ENCODE results near the gene RGS14. TPM values are rescaled to one million over a fixed set of nuclear protein-coding genes. Genes with fewer than 3 reads are reported as not detected.
"Not testable (repeated sequence)": the region's sequence is repeated elsewhere in the genome, so short reads cannot be mapped to it uniquely, and the experiment has no call there.

Gene RGS14
- total RNA-seq, 1 experiment from 2014 or later = 16.0 TPM

- DNase-seq (ENCODE audit: extremely low read depth, low read depth) = not testable (repeated sequence)
Observed at GRCh38 chr5:177375516-177375915, 17.8 kb downstream of the RGS14 start.

- DNase-seq (ENCODE audit: extremely low read depth, low read depth) = no peak
Observed at GRCh38 chr5:177376107-177376506, 18.4 kb downstream of the RGS14 start.

GRCh38 chr5:177377851-177378776, 20.4 kb downstream of the RGS14 start:
- DNase-seq (ENCODE audit: extremely low read depth, low read depth) = no peak

- DNase-seq (ENCODE audit: extremely low read depth, low read depth) = peak; percentile 97
Observed at GRCh38 chr5:177378884-177379883, 21.5 kb downstream of the RGS14 start.

- DNase-seq (ENCODE audit: extremely low read depth, low read depth) = no peak
Observed at GRCh38 chr5:177380805-177381126, 23.0 kb downstream of the RGS14 start.

GRCh38 chr5:177382423-177383029, 24.8 kb downstream of the RGS14 start:
- DNase-seq (ENCODE audit: extremely low read depth, low read depth) = no peak

GRCh38 chr5:177383181-177383580, 25.5 kb downstream of the RGS14 start:
- no peak for DNase-seq (ENCODE audit: extremely low read depth, low read depth)

- DNase-seq (ENCODE audit: extremely low read depth, low read depth) = no peak
Observed at GRCh38 chr5:177384134-177384533, 26.4 kb downstream of the RGS14 start, which contains the start of gene SLC34A1. SLC34A1 (plus strand) TSS chr5:177384434; CDS start chr5:177385742, 1,308 bp downstream.

GRCh38 chr5:177385720-177386119, 28.0 kb downstream of the RGS14 start:
- DNase-seq (ENCODE audit: extremely low read depth, low read depth) = no peak

GRCh38 chr5:177386542-177386941, 28.8 kb downstream of the RGS14 start:
- DNase-seq (ENCODE audit: extremely low read depth, low read depth) = no peak

GRCh38 chr5:177387405-177387804, 29.7 kb downstream of the RGS14 start:
- no peak for DNase-seq (ENCODE audit: extremely low read depth, low read depth)

- no peak for DNase-seq (ENCODE audit: extremely low read depth, low read depth)
Observed at GRCh38 chr5:177388521-177389052, 30.9 kb downstream of the RGS14 start.

GRCh38 chr5:177389241-177390169, 31.8 kb downstream of the RGS14 start:
- DNase-seq (ENCODE audit: extremely low read depth, low read depth) = peak; percentile 26

GRCh38 chr5:177390363-177391300, 32.9 kb downstream of the RGS14 start:
- DNase-seq (ENCODE audit: extremely low read depth, low read depth) = peak; percentile 86

- no peak for DNase-seq (ENCODE audit: extremely low read depth, low read depth)
Observed at GRCh38 chr5:177392765-177393164, 35.0 kb downstream of the RGS14 start.

GRCh38 chr5:177393206-177393765, 35.6 kb downstream of the RGS14 start:
- DNase-seq (ENCODE audit: extremely low read depth, low read depth) = no peak

GRCh38 chr5:177393990-177394389, 36.3 kb downstream of the RGS14 start:
- DNase-seq (ENCODE audit: extremely low read depth, low read depth) = no peak

GRCh38 chr5:177396078-177396477, 38.4 kb downstream of the RGS14 start:
- no peak for DNase-seq (ENCODE audit: extremely low read depth, low read depth)

Data from NCI-H460 (cell line).